Fibroblast of the aortic adventitia (primary cell): ENCODE results near the gene TRIM7. TPM values are rescaled to one million over a fixed set of nuclear protein-coding genes. Genes with fewer than 3 reads are reported as not detected.

Source experiments
- DNase-seq: peaks from one replicate; pipeline ENCODE4 v3.0.0-alpha.2; 2010; ENCODE audit warnings: low read depth
- H3K4me3 ChIP-seq: 2 replicates; pipeline ENCODE4 v1.5.1; 2011; ENCODE audit warnings: low read depth, mild to moderate bottlenecking, control low read depth, low read length, moderate library complexity
- CTCF ChIP-seq: IDR thresholded peaks from 2 replicates; pipeline ENCODE4 v1.5.1; 2011; ENCODE audit warnings: mild to moderate bottlenecking, low read length, control low read depth, inconsistent platforms; ENCODE audit not compliant: insufficient read depth
- total RNA-seq: library from RNA; depleted of rRNA; stranded (reverse); fragments of >200 nt; gene quantifications from 2 replicates; pipeline ENCODE4 v1.2.3, GENCODE V29; 2012; ENCODE audit warnings: low replicate concordance

TRIM7 gene
- total RNA-seq, 1 donor: 3.3 TPM

DNA sequence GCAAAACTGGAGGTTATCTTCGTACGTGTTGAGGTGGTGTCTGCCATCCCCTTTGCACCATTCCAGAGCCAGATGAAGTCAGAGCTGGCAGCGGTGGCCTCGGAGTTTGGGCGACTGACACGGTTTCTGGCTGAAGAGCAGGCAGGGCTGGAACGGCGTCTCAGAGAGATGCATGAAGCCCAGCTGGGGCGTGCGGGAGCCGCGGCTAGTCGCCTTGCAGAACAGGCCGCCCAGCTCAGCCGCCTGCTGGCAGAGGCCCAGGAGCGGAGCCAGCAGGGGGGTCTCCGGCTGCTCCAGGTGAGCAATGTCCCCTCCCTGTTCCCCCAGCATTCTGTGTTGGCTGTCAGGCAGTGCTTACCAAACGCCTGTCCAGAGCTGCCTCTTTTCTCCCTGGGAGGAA lies 27.6 kb upstream of the TRIM7 start:
- no peak overlapping the region for H3K4me3 ChIP-seq
- DNase-seq: no peak
- no peak for TF ChIP-seq CTCF

GRCh38 chr5:181231432-181231831 lies 26.4 kb upstream of the TRIM7 start:
- TF ChIP-seq CTCF: no peak
- DNase-seq: no peak
- no peak overlapping the region for H3K4me3 ChIP-seq

- TF ChIP-seq CTCF: no peak
- H3K4me3 ChIP-seq: no peak overlapping the region
- DNase-seq: no peak
These were observed 25.6 kb upstream of the TRIM7 start for GRCh38 chr5:181230551-181230950.

GRCh38 chr5:181229996-181230395 lies 25.0 kb upstream of the TRIM7 start:
- no peak for DNase-seq
- H3K4me3 ChIP-seq: no peak overlapping the region
- TF ChIP-seq CTCF: no peak

GRCh38 chr5:181224390-181225229 lies 19.6 kb upstream of the TRIM7 start:
- H3K4me3 ChIP-seq: peak overlapping the region; percentile 95
- no peak for DNase-seq
- no peak for TF ChIP-seq CTCF

DNA sequence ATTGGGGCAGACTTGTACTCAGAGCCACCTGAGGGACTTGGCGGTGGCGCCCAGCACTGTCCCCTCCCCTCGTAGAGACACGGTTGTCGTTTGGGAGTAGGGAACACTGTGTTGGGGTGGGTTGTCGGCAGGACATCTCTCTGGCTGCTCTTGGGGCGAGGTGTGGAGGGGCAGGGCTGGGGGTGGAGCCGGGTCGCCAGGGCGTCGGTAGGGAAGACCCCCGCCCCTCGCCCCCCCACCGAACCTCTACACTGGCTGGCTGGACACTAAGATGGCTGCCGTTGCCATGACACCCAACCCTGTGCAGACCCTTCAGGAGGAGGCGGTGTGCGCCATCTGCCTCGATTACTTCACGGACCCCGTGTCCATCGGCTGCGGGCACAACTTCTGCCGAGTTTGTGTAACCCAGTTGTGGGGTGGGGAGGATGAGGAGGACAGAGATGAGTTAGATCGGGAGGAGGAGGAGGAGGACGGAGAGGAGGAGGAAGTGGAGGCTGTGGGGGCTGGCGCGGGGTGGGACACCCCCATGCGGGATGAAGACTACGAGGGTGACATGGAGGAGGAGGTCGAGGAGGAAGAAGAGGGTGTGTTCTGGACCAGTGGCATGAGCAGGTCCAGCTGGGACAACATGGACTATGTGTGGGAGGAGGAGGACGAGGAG lies 18.9 kb upstream of the TRIM7 start:
- no peak for DNase-seq
- TF ChIP-seq CTCF: no peak
- H3K4me3 ChIP-seq: peak overlapping the region; percentile 95
